ES-I3 (cell line): ENCODE data around the gene ASCL5.

Source experiments
- H3K36me3 ChIP-seq: 2 replicates; pipeline ENCODE4 v1.6.1; 2013; ENCODE audit warnings: mild to moderate bottlenecking, low read length, control low read depth, moderate library complexity; ENCODE audit not compliant: insufficient read depth
- H3K4me1 ChIP-seq: 2 replicates; pipeline ENCODE4 v1.6.1; 2013; ENCODE audit warnings: mild to moderate bottlenecking, control low read depth, low read length; ENCODE audit not compliant: insufficient read depth
- H3K9ac ChIP-seq: 2 replicates; pipeline ENCODE4 v1.6.1; 2013; ENCODE audit warnings: low read depth, mild to moderate bottlenecking, low read length, moderate library complexity
- H3K9me3 ChIP-seq: 2 replicates; pipeline ENCODE4 v1.6.1; 2013; ENCODE audit warnings: mild to moderate bottlenecking, low read length, moderate library complexity; ENCODE audit not compliant: control insufficient read depth, insufficient read depth

Gene ASCL5

GRCh38 chr1:201143726-201144635 is 17.0 kb upstream of the ASCL5 start:
- H3K36me3 ChIP-seq = peaks cover 42% of the 10 kb centered on the region
- H3K4me1 ChIP-seq = no peaks in the 10 kb centered on the region
- no peaks in the 10 kb centered on the region for H3K9me3 ChIP-seq
- H3K9ac ChIP-seq = no peak overlapping the region

GRCh38 chr1:201142849-201143725 is 16.1 kb upstream of the ASCL5 start:
- peaks cover 34% of the 10 kb centered on the region for H3K36me3 ChIP-seq
- H3K4me1 ChIP-seq = no peaks in the 10 kb centered on the region
- no peaks in the 10 kb centered on the region for H3K9me3 ChIP-seq
- no peak overlapping the region for H3K9ac ChIP-seq

- H3K36me3 ChIP-seq = peaks cover 29% of the 10 kb centered on the region
- H3K9ac ChIP-seq = no peak overlapping the region
- H3K9me3 ChIP-seq = no peaks in the 10 kb centered on the region
- H3K4me1 ChIP-seq = no peaks in the 10 kb centered on the region
These were observed 15.2 kb upstream of the ASCL5 start for GRCh38 chr1:201142011-201142848.

GRCh38 chr1:201141418-201141817 is 14.4 kb upstream of the ASCL5 start:
- Histone ChIP-seq H3K9ac (no peak overlapping the region), H3K36me3 (peaks cover 26% of the 10 kb centered on the region)

GRCh38 chr1:201140941-201141260 is 13.9 kb upstream of the ASCL5 start:
- no peaks in the 10 kb centered on the region for H3K9me3 ChIP-seq
- H3K4me1 ChIP-seq = no peaks in the 10 kb centered on the region
- peaks cover 24% of the 10 kb centered on the region for H3K36me3 ChIP-seq
- no peak overlapping the region for H3K9ac ChIP-seq

More at GRCh38 chr1:201141418-201141817, 14.4 kb upstream of the ASCL5 start:
- Histone ChIP-seq H3K9me3 (no peaks in the 10 kb centered on the region), H3K4me1 (no peaks in the 10 kb centered on the region)

- peaks cover 24% of the 10 kb centered on the region for H3K36me3 ChIP-seq
- no peaks in the 10 kb centered on the region for H3K9me3 ChIP-seq
- H3K9ac ChIP-seq = no peak overlapping the region
- H3K4me1 ChIP-seq = no peaks in the 10 kb centered on the region
These were observed 13.4 kb upstream of the ASCL5 start for GRCh38 chr1:201140235-201140940.

- H3K9ac ChIP-seq = no peak overlapping the region
- no peaks in the 10 kb centered on the region for H3K4me1 ChIP-seq
- H3K9me3 ChIP-seq = no peaks in the 10 kb centered on the region
- H3K36me3 ChIP-seq = peaks cover 19% of the 10 kb centered on the region
These were observed 12.8 kb upstream of the ASCL5 start for GRCh38 chr1:201139756-201140155.

GRCh38 chr1:201139306-201139705 is 12.3 kb upstream of the ASCL5 start:
- H3K9me3 ChIP-seq = no peaks in the 10 kb centered on the region
- no peak overlapping the region for H3K9ac ChIP-seq
- H3K36me3 ChIP-seq = peaks cover 15% of the 10 kb centered on the region
- no peaks in the 10 kb centered on the region for H3K4me1 ChIP-seq

GRCh38 chr1:201138311-201138840 is 11.4 kb upstream of the ASCL5 start:
- H3K36me3 ChIP-seq = peaks cover 6% of the 10 kb centered on the region
- H3K4me1 ChIP-seq = no peaks in the 10 kb centered on the region
- H3K9ac ChIP-seq = no peak overlapping the region
- no peaks in the 10 kb centered on the region for H3K9me3 ChIP-seq

- peaks cover 5% of the 10 kb centered on the region for H3K36me3 ChIP-seq
- no peak overlapping the region for H3K9ac ChIP-seq
- no peaks in the 10 kb centered on the region for H3K9me3 ChIP-seq
- no peaks in the 10 kb centered on the region for H3K4me1 ChIP-seq
These were observed 10.8 kb upstream of the ASCL5 start for GRCh38 chr1:201137579-201138310.

GRCh38 chr1:201137024-201137392 is 10.0 kb upstream of the ASCL5 start:
- no peaks in the 10 kb centered on the region for H3K4me1 ChIP-seq
- peaks cover 2% of the 10 kb centered on the region for H3K36me3 ChIP-seq
- no peak overlapping the region for H3K9ac ChIP-seq
- no peaks in the 10 kb centered on the region for H3K9me3 ChIP-seq

- Histone ChIP-seq H3K36me3 (no peaks in the 10 kb centered on the region; the same call in none of the 2 replicates), H3K4me1 (no peaks in the 10 kb centered on the region), H3K9ac (no peak overlapping the region), H3K9me3 (no peaks in the 10 kb centered on the region)
These were observed 9.5 kb upstream of the ASCL5 start for GRCh38 chr1:201136355-201137023.
